Hepatocyte (in vitro differentiated cells): Measurements from ENCODE around the gene PPP1R1B. TPM values are rescaled to one million over a fixed set of nuclear protein-coding genes. Genes with fewer than 3 reads are reported as not detected.

Experiments
- DNase-seq: peaks from one replicate; pipeline ENCODE4 v3.0.0-alpha.2; 2016; ENCODE audit warnings: low spot score
- H2AFZ ChIP-seq: fragments of 200-600 bp; sonication (generic); 2 replicates; pipeline ENCODE4 v1.6.0; 2016; ENCODE audit warnings: antibody characterized with exemption, mild to moderate bottlenecking
- H3K27ac ChIP-seq: fragments of 200-600 bp; sonication (generic); 2 replicates; pipeline ENCODE4 v1.5.1; 2016; ENCODE audit warnings: mild to moderate bottlenecking
- H3K27me3 ChIP-seq: fragments of 200-600 bp; sonication (generic); 2 replicates; pipeline ENCODE4 v1.6.1; 2016
- H3K36me3 ChIP-seq: fragments of 200-600 bp; sonication (generic); replicated peaks from 2 replicates; pipeline ENCODE4 v1.5.1; 2016; ENCODE audit warnings: low read depth; ENCODE audit not compliant: insufficient read depth
- H3K4me1 ChIP-seq: fragments of 200-600 bp; sonication (generic); 2 replicates; pipeline ENCODE4 v1.5.1; 2016; ENCODE audit warnings: mild to moderate bottlenecking, moderate library complexity; ENCODE audit not compliant: insufficient read depth
- H3K4me2 ChIP-seq: fragments of 200-600 bp; sonication (generic); 2 replicates; pipeline ENCODE4 v1.6.0; 2016
- H3K4me3 ChIP-seq: fragments of 200-600 bp; sonication (generic); 2 replicates; pipeline ENCODE4 v1.5.1; 2016; ENCODE audit warnings: mild to moderate bottlenecking
- H3K79me2 ChIP-seq: fragments of 200-600 bp; sonication (generic); 2 replicates; pipeline ENCODE4 v1.6.0; 2017; ENCODE audit warnings: mild to moderate bottlenecking
- H3K9me2 ChIP-seq: fragments of 200-600 bp; sonication (generic); replicated peaks from 2 replicates; pipeline ENCODE4 v1.6.0; 2017; ENCODE audit warnings: mild to moderate bottlenecking; ENCODE audit not compliant: insufficient read depth
- H3K9me3 ChIP-seq: fragments of 200-600 bp; sonication (generic); 2 replicates; pipeline ENCODE4 v1.5.1; 2016; ENCODE audit warnings: low read depth, mild to moderate bottlenecking
- H4K20me1 ChIP-seq: fragments of 200-600 bp; sonication (generic); 2 replicates; pipeline ENCODE4 v1.6.0; 2016; ENCODE audit warnings: mild to moderate bottlenecking; ENCODE audit not compliant: insufficient read depth, poor library complexity, severe bottlenecking
- CTCF ChIP-seq: fragments of 200-600 bp; sonication (generic); IDR thresholded peaks from 2 replicates; pipeline ENCODE4 v1.5.1; 2016; ENCODE audit warnings: antibody characterized with exemption, mild to moderate bottlenecking; ENCODE audit not compliant: poor library complexity
- EZH2 ChIP-seq: fragments of 200-600 bp; sonication (generic); IDR thresholded peaks from 2 replicates; pipeline ENCODE4 v1.6.1; 2016; ENCODE audit warnings: antibody characterized with exemption, mild to moderate bottlenecking, borderline replicate concordance
- EZH2phosphoT487 ChIP-seq: fragments of 200-600 bp; sonication (generic); IDR thresholded peaks from one replicate; pipeline ENCODE4 v1.6.1; 2018; ENCODE audit warnings: antibody characterized with exemption, mild to moderate bottlenecking, low read depth, moderate library complexity; ENCODE audit not compliant: unreplicated experiment, severe bottlenecking
- WGBS: methylation state at CpG from one replicate; pipeline ENCODE4 v1.1.6; 2016; ENCODE audit warnings: low lambda C conversion rate; ENCODE audit errors: missing lambda C conversion rate; 5-methylcytosine and 5-hydroxymethylcytosine counted together
- polyA plus RNA-seq: library from polyadenylated mRNA; unstranded; fragments of >200 nt; fragmentation: Nextera tagmentation; extraction: Ambion mirVana; gene quantifications from 2 replicates; pipeline ENCODE4 v1.2.1, GENCODE V29; 2016
- total RNA-seq: library from RNA; depleted of rRNA; stranded (reverse); fragments of >200 nt; gene quantifications from 2 replicates; pipeline ENCODE4 v1.2.3, GENCODE V29; 2014

The PPP1R1B gene
- total and polyA plus RNA-seq, 2 experiments from 2014 or later: 1.5 to 3.7 TPM

- no peak for DNase-seq
- H4K20me1 ChIP-seq: no peaks in the 10 kb centered on the region
- no peaks in the 10 kb centered on the region for H3K4me1 ChIP-seq
- TF ChIP-seq EZH2 (peak; percentile 20), CTCF (no peak), EZH2phosphoT487 (no peak)
- H3K9me3 ChIP-seq: no peaks in the 10 kb centered on the region
- no peaks in the 10 kb centered on the region for H3K36me3 ChIP-seq
- H3K4me3 ChIP-seq: no peak overlapping the region
- no peak overlapping the region for H3K27ac ChIP-seq
- no peak overlapping the region for H2AFZ ChIP-seq
- peak overlapping the region; percentile 51 for H3K4me2 ChIP-seq
- H3K27me3 ChIP-seq: peaks cover 100% of the 10 kb centered on the region
- H3K9me2 ChIP-seq: no peaks in the 10 kb centered on the region
- no peaks in the 10 kb centered on the region for H3K79me2 ChIP-seq
- 14% methylated on average over 13 of the region's 13 CpGs for WGBS
Measured at GRCh38 chr17:39598047-39598481, 28.7 kb upstream of the PPP1R1B start.

- H4K20me1 ChIP-seq: no peaks in the 10 kb centered on the region
- H3K79me2 ChIP-seq: no peaks in the 10 kb centered on the region
- no peaks in the 10 kb centered on the region for H3K4me1 ChIP-seq
- H3K9me2 ChIP-seq: no peaks in the 10 kb centered on the region
- peak overlapping the region; percentile 51 for H3K4me2 ChIP-seq
- DNase-seq: no peak
- H3K27ac ChIP-seq: no peak overlapping the region
- H3K27me3 ChIP-seq: peaks cover 100% of the 10 kb centered on the region
- H2AFZ ChIP-seq: no peak overlapping the region
- H3K9me3 ChIP-seq: no peaks in the 10 kb centered on the region
- 9% methylated on average over 17 of the region's 17 CpGs for WGBS
- no peaks in the 10 kb centered on the region for H3K36me3 ChIP-seq
- no peak overlapping the region for H3K4me3 ChIP-seq
- TF ChIP-seq EZH2 (no peak), EZH2phosphoT487 (peak; percentile 66)
Measured at GRCh38 chr17:39598630-39599003, 28.1 kb upstream of the PPP1R1B start.

GRCh38 chr17:39599004-39599664 is 27.6 kb upstream of the PPP1R1B start:
- WGBS: 1% methylated on average over 33 of the region's 36 CpGs
- TF ChIP-seq CTCF: no peak
- TF ChIP-seq EZH2phosphoT487: peak; percentile 38
- peak; percentile 99 for TF ChIP-seq EZH2

GRCh38 chr17:39599665-39600231 is 27.0 kb upstream of the PPP1R1B start:
- TF ChIP-seq EZH2phosphoT487: peak; percentile 79
- no peak for TF ChIP-seq CTCF
- H3K4me1 ChIP-seq: no peaks in the 10 kb centered on the region
- peaks cover 100% of the 10 kb centered on the region for H3K27me3 ChIP-seq
- H3K9me3 ChIP-seq: no peaks in the 10 kb centered on the region
- H3K4me2 ChIP-seq: no peak overlapping the region
- H3K36me3 ChIP-seq: no peaks in the 10 kb centered on the region
- no peak overlapping the region for H3K4me3 ChIP-seq
- WGBS: 3% methylated on average over 27 of the region's 28 CpGs
- DNase-seq: no peak
- H3K79me2 ChIP-seq: no peaks in the 10 kb centered on the region
- no peak overlapping the region for H3K27ac ChIP-seq
- no peak overlapping the region for H2AFZ ChIP-seq
- H4K20me1 ChIP-seq: no peaks in the 10 kb centered on the region
- H3K9me2 ChIP-seq: no peaks in the 10 kb centered on the region

More at GRCh38 chr17:39599004-39599664, 27.6 kb upstream of the PPP1R1B start:
- Histone ChIP-seq H3K9me3 (no peaks in the 10 kb centered on the region), H2AFZ (no peak overlapping the region), H3K9me2 (no peaks in the 10 kb centered on the region), H3K79me2 (no peaks in the 10 kb centered on the region), H3K4me3 (no peak overlapping the region), H3K36me3 (no peaks in the 10 kb centered on the region), H3K27ac (no peak overlapping the region), H3K4me2 (peak overlapping the region; percentile 51), H3K27me3 (peaks cover 100% of the 10 kb centered on the region), H4K20me1 (no peaks in the 10 kb centered on the region), H3K4me1 (no peaks in the 10 kb centered on the region)
- DNase-seq: no peak
